NCI-H748 (cell line): ENCODE results near the gene ZWINT.

ENCODE experiments used
- DNase-seq: peaks from one replicate; lab custom pipeline; 2025; ENCODE audit not compliant: unreplicated experiment; lab: John Stamatoyannopoulos, UW

Gene ZWINT

DNA sequence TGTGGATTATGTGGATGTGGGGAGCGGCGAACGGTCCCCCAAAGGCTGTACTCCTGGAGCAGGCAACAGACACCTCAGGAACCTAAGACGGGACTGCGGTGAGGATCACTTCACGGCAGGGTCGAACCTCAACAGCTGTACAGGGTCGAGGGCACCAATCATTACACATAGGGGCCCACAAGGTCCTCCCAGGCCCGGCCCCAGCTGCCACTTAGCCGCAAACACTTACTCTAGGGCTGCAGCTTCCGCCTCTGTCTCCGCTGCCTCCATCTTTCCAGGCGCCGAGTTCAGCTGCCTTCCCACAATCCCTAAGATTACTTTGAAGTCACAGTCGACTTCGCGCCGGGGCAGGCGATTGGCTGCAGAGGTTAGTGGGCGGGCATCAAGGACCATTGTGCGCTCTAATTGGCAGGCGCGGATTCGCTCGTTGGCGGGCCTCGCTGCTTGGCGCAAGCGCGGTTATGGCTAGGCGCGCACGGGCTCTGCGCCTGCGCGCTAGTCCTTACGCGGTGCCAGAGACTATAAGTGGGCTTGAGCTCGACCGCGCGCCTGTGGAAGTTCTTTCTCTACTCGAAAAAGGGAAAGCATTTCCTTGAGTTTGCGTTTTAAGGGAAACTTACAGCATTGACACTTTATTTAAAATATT lies at the start of gene ZWINT:
Gene ZWINT (minus strand): TSS at position 293 of the 646 bp plus-strand sequence. CDS start 23 bp downstream, at position 270.
- peak; percentile 96 for DNase-seq

- DNase-seq, result no peak
These were observed 22.7 kb upstream of the ZWINT start for GRCh38 chr10:56383806-56384205.

DNA sequence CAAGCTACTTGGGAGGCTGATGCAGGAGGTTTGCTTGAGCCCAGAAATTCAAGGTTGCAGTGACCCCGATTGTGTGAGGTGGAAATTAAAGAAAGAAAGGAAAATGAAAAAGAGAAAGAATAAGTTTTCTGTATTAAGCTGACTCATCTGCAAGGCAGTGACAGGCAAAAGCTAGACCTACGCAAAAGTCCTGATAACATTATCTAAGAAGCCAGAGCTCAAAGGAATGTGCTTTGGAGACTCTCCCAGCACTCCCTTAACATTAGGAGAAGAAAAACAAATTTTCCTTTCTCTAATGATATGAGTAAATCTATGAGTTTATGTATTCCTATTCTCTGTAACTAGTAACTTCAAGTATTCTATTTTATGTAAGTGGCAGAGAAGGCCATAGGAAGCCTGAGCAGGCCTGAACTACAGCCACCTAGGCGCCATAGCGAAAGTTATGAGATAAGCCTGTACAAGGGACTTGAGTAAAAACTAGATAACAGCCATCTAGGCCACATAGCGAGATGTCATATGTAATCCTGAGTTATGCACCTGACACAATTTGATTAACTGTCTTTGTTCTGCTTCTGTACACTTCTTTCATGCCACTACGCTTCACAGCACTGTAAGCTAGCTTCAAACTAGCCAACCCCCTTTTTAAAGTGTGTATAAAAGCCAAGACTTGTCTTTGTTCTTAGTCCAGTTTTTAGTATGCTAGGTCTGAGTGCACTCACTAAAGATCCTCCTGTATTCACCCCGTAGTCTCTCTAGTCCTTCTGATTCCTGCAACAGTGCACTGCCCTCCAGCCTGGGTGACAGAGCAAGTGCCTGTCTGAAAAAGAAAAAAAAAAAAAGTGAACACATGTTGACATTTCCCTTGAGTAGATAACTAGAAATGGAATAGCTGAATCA lies 9.4 kb upstream of the ZWINT start:
- DNase-seq, result no peak

- DNase-seq, result no peak
These were observed 484 bp downstream of the ZWINT start for GRCh38 chr10:56360583-56360966.

- DNase-seq, result no peak
These were observed 1.2 kb downstream of the ZWINT start for GRCh38 chr10:56359837-56360236.

- DNase-seq, result no peak
These were observed 4.0 kb downstream of the ZWINT start for GRCh38 chr10:56357018-56357417.

DNA sequence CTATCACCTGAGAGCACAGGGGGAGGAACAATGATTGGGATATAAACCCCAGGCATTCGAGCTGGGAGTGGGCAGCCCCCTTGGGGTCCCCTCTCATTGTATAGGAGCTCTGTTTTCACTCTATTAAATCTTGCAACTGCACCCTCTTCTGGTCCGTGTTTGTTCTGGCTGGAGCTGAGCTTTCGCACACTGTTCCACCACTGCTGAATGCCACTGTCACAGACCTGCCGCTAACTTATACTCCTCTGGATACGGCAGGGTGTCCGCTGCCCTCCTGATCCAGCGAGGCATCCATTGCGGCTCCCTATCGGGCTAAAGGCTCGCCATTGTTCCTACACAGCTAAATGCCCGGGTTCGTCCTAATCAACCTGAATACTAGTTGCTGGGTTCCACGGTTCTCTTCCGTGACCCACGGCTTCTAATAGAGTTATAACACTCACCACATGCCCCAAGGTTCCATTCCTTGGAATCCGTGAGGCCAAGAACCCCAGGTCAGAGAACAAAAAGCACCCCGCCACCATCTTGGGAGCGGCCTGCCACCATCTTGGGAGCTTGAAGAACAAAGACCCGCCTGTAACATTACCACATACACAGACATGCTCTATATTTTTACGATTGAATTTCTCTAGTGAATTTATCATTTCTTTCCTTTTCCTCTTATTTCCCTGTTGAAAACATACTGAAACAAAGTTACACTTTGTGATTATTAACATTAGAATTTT lies 9.0 kb downstream of the ZWINT start:
- DNase-seq, result no peak

DNA sequence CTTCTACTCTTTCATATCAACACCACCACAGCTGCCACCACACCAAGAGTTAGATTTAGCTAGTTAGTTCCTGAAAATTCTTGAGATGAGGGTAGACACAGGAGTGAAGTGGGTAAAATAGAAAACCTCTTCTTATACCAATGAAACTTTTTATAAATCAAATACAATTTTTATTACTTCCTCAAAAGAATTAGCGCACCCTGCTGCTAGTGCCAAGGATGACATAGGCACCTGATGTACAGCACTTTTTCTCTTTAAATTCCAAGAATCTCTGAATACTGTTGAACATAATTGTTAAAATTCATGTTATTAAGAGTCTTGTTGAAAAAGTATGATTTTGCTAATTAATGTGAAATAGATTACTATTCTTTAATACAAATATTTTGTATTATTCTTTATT lies 11.4 kb downstream of the ZWINT start:
- DNase-seq, result no peak

- DNase-seq, result no peak
These were observed 13.0 kb downstream of the ZWINT start for GRCh38 chr10:56348101-56348500.

GRCh38 chr10:56346845-56347415 lies 14.1 kb downstream of the ZWINT start:
- no peak for DNase-seq

- no peak for DNase-seq
These were observed 19.4 kb downstream of the ZWINT start for GRCh38 chr10:56341612-56342011.

DNA sequence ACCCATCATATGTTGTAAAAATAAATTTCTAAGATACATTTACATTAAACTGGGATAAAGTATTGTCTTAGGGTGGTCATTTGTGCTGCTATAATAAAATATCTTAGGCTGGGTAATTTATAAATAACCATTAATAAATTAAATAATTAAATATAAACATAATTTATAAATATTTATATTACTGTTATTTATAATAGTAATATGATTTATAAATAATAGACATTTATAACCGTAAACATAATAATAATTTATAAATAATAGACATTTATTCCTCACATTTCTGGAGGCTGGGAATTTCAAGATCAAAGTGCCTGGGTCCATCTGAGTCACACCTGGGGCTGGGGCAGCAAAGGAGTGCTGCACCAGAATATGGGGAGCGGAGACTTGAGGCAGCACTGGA lies 31.1 kb downstream of the ZWINT start:
- no peak for DNase-seq

DNA sequence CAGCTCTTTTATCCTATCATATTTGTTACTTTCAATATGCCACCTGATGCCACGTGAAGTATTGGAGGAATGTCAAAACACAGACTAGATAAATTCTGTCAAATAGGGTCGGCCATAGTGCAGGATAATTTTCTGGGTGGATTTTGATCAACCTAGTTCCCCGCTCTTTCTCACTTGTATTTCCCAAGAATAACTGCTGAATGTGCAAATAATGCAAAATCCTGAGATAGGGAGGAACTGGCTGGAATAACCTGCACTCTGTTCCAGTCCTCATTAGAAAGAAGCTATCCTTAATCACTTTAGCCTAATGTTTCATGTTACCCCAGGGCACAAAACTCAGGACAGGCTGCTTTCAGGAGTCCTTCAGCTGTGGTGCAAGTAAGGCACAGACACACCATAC lies 33.9 kb downstream of the ZWINT start:
- DNase-seq, result no peak

DNA sequence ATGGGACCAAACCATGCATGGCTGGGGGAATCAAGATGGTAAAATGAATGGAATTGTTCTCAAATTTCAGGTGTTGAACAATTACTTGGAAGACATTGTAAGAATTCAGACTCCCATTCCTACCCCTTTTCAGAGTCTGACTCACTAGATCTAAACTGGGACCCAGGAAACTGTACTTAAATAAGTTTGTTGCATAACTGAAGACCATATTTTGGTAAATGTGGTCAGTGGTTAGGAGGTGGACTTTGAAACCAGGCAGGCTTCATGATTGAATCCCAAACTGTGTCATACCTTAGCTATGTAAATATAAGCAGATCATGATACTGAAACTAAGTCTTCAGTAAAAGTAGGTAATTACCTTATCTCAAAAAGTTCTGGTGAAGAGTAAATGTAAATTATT lies 41.7 kb downstream of the ZWINT start:
- DNase-seq, result peak; percentile 3

- DNase-seq, result peak; percentile 84
These were observed 42.2 kb downstream of the ZWINT start for GRCh38 chr10:56318816-56319215.

GRCh38 chr10:56317603-56318002 lies 43.5 kb downstream of the ZWINT start:
- DNase-seq, result no peak

DNA sequence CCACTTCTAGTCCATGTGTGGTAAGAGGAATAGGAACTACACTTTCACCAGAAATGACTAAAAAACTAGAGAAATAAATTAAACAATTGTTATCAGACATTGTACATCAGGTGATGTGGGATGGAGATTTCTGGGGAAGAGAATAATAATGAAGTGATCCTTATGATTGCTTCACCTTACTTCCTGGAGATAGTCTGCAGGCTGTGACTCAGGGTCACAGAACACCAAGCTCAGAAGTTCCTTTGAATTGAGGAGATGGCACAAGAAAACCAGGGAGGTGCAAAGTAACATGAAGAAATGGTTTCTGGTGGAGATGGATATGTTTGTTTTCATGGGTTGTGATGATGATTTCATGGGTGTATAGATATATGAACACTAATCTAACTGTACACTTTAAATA lies 44.5 kb downstream of the ZWINT start:
- no peak for DNase-seq
